HEK293 (cell line): ENCODE results near the gene PARP6.

Experiments
- CTCF ChIP-seq: fragments of 450-650 bp; formaldehyde crosslinking; IDR thresholded peaks from 2 replicates; pipeline ENCODE4 v1.5.1; 2016; ENCODE audit warnings: missing biosample characterization, missing genetic modification characterization
- GFI1B ChIP-seq: fragments of 450-650 bp; formaldehyde crosslinking; IDR thresholded peaks from 2 replicates; pipeline ENCODE4 v1.5.1; 2016; ENCODE audit warnings: missing biosample characterization, missing genetic modification characterization
- GLI2 ChIP-seq: fragments of 450-650 bp; formaldehyde crosslinking; IDR thresholded peaks from 2 replicates; pipeline ENCODE4; 2017; ENCODE audit warnings: missing biosample characterization, missing genetic modification characterization, low read depth, borderline replicate concordance
- INSM2 ChIP-seq: fragments of 450-650 bp; formaldehyde crosslinking; IDR thresholded peaks from 2 replicates; pipeline ENCODE4 v1.5.1; 2016; ENCODE audit warnings: missing biosample characterization, missing genetic modification characterization
- MEIS1 ChIP-seq: sonication (generic); formaldehyde crosslinking; IDR thresholded peaks from 2 replicates; pipeline ENCODE4 v1.8.1; 2022; ENCODE audit warnings: missing genetic modification reagents, mild to moderate bottlenecking, borderline replicate concordance
- MYNN ChIP-seq: fragments of 450-650 bp; formaldehyde crosslinking; IDR thresholded peaks from 2 replicates; pipeline ENCODE4 v1.5.1; 2016; ENCODE audit warnings: missing biosample characterization, missing genetic modification characterization, borderline replicate concordance
- PRDM1 ChIP-seq: fragments of 450-650 bp; formaldehyde crosslinking; IDR thresholded peaks from 2 replicates; pipeline ENCODE4; 2016; ENCODE audit warnings: missing biosample characterization, missing genetic modification characterization
- REST ChIP-seq: fragments of 450-650 bp; formaldehyde crosslinking; IDR thresholded peaks from 2 replicates; pipeline ENCODE4 v1.5.1; 2016; ENCODE audit warnings: missing biosample characterization, missing genetic modification characterization
- SETDB1 ChIP-seq: IDR thresholded peaks from one replicate; pipeline ENCODE4 v1.6.1; 2017; ENCODE audit warnings: mild to moderate bottlenecking, low read length, moderate library complexity, mixed read lengths; ENCODE audit not compliant: insufficient read length
- TCF7L2 ChIP-seq: IDR thresholded peaks from 2 replicates; pipeline ENCODE4 v1.6.1; 2011; ENCODE audit warnings: low read depth, mild to moderate bottlenecking, inconsistent platforms, low read length, moderate library complexity, borderline replicate concordance
- TRIM28 ChIP-seq: IDR thresholded peaks from 2 replicates; pipeline ENCODE4 v1.6.1; 2011; ENCODE audit warnings: low read length, control low read depth, borderline replicate concordance
- ZFP41 ChIP-seq: fragments of 450-650 bp; formaldehyde crosslinking; IDR thresholded peaks from 2 replicates; pipeline ENCODE4 v1.5.1; 2016; ENCODE audit warnings: missing biosample characterization, missing genetic modification characterization, borderline replicate concordance
- ZFP69B ChIP-seq: fragments of 450-650 bp; formaldehyde crosslinking; IDR thresholded peaks from 2 replicates; pipeline ENCODE4 v1.5.1; 2016; ENCODE audit warnings: missing biosample characterization, missing genetic modification characterization
- ZNF132 ChIP-seq: fragments of 450-650 bp; formaldehyde crosslinking; IDR thresholded peaks from 2 replicates; pipeline ENCODE4 v1.5.1; 2017; ENCODE audit warnings: missing biosample characterization, missing genetic modification characterization, borderline replicate concordance
- ZNF157 ChIP-seq: fragments of 450-650 bp; formaldehyde crosslinking; IDR thresholded peaks from 2 replicates; pipeline ENCODE4 v1.5.1; 2016; ENCODE audit warnings: missing biosample characterization, missing genetic modification characterization
- ZNF214 ChIP-seq: fragments of 450-650 bp; formaldehyde crosslinking; IDR thresholded peaks from 2 replicates; pipeline ENCODE4 v1.5.1; 2017; ENCODE audit warnings: missing biosample characterization, mild to moderate bottlenecking, missing genetic modification characterization, borderline replicate concordance
- ZNF221 ChIP-seq: fragments of 450-650 bp; formaldehyde crosslinking; IDR thresholded peaks from 2 replicates; pipeline ENCODE4 v1.5.1; 2017; ENCODE audit warnings: missing biosample characterization, missing genetic modification characterization, borderline replicate concordance
- ZNF223 ChIP-seq: fragments of 450-650 bp; formaldehyde crosslinking; IDR thresholded peaks from 2 replicates; pipeline ENCODE4 v1.5.1; 2016; ENCODE audit warnings: missing biosample characterization, missing genetic modification characterization
- ZNF24 ChIP-seq: fragments of 450-650 bp; formaldehyde crosslinking; IDR thresholded peaks from 2 replicates; pipeline ENCODE4 v1.5.1; 2016; ENCODE audit warnings: missing biosample characterization, missing genetic modification characterization
- ZNF248 ChIP-seq: fragments of 450-650 bp; formaldehyde crosslinking; IDR thresholded peaks from 2 replicates; pipeline ENCODE4 v1.5.1; 2017; ENCODE audit warnings: missing biosample characterization, missing genetic modification characterization
- ZNF266 ChIP-seq: fragments of 450-650 bp; formaldehyde crosslinking; IDR thresholded peaks from 2 replicates; pipeline ENCODE4 v1.5.1; 2016; ENCODE audit warnings: missing biosample characterization, missing genetic modification characterization, low read depth
- ZNF391 ChIP-seq: fragments of 450-650 bp; formaldehyde crosslinking; IDR thresholded peaks from 2 replicates; pipeline ENCODE4 v1.5.1; 2016; ENCODE audit warnings: low read depth, missing biosample characterization, missing genetic modification characterization, borderline replicate concordance
- ZNF394 ChIP-seq: fragments of 450-650 bp; formaldehyde crosslinking; IDR thresholded peaks from 2 replicates; pipeline ENCODE4 v1.5.1; 2016; ENCODE audit warnings: missing biosample characterization, missing genetic modification characterization, mild to moderate bottlenecking, moderate library complexity, borderline replicate concordance
- ZNF404 ChIP-seq: fragments of 450-650 bp; formaldehyde crosslinking; IDR thresholded peaks from 2 replicates; pipeline ENCODE4 v1.5.1; 2017; ENCODE audit warnings: missing biosample characterization, missing genetic modification characterization
- ZNF48 ChIP-seq: fragments of 450-650 bp; formaldehyde crosslinking; IDR thresholded peaks from 2 replicates; pipeline ENCODE4 v1.5.1; 2016; ENCODE audit warnings: missing biosample characterization, missing genetic modification characterization
- ZNF529 ChIP-seq: fragments of 450-650 bp; formaldehyde crosslinking; IDR thresholded peaks from 2 replicates; pipeline ENCODE4 v1.5.1; 2017; ENCODE audit warnings: missing genetic modification characterization, missing biosample characterization; ENCODE audit not compliant: insufficient replicate concordance
- ZNF530 ChIP-seq: fragments of 450-650 bp; formaldehyde crosslinking; IDR thresholded peaks from 2 replicates; pipeline ENCODE4 v1.5.1; 2016; ENCODE audit warnings: low read depth, missing biosample characterization, missing genetic modification characterization
- ZNF544 ChIP-seq: fragments of 450-650 bp; formaldehyde crosslinking; IDR thresholded peaks from 2 replicates; pipeline ENCODE4 v1.5.0; 2017; ENCODE audit warnings: missing biosample characterization, missing genetic modification characterization
- ZNF560 ChIP-seq: fragments of 450-650 bp; formaldehyde crosslinking; IDR thresholded peaks from 2 replicates; pipeline ENCODE4 v1.5.1; 2017; ENCODE audit warnings: missing biosample characterization, missing genetic modification characterization, borderline replicate concordance
- ZNF571 ChIP-seq: fragments of 450-650 bp; formaldehyde crosslinking; IDR thresholded peaks from 2 replicates; pipeline ENCODE4 v1.5.0; 2017; ENCODE audit warnings: missing biosample characterization, missing genetic modification characterization
- ZNF600 ChIP-seq: fragments of 450-650 bp; formaldehyde crosslinking; IDR thresholded peaks from 2 replicates; pipeline ENCODE4 v1.5.1; 2016; ENCODE audit warnings: missing biosample characterization, missing genetic modification characterization
- ZNF624 ChIP-seq: fragments of 450-650 bp; formaldehyde crosslinking; IDR thresholded peaks from 2 replicates; pipeline ENCODE4 v1.5.1; 2017; ENCODE audit warnings: missing biosample characterization, missing genetic modification characterization
- ZNF837 ChIP-seq: fragments of 450-650 bp; formaldehyde crosslinking; IDR thresholded peaks from 2 replicates; pipeline ENCODE4 v1.5.1; 2016; ENCODE audit warnings: missing biosample characterization, missing genetic modification characterization
- ZNF843 ChIP-seq: fragments of 450-650 bp; formaldehyde crosslinking; IDR thresholded peaks from 2 replicates; pipeline ENCODE4 v1.5.1; 2016; ENCODE audit warnings: missing biosample characterization, missing genetic modification characterization
- ZSCAN4 ChIP-seq: fragments of 450-650 bp; formaldehyde crosslinking; IDR thresholded peaks from 2 replicates; pipeline ENCODE4 v1.5.1; 2017; ENCODE audit warnings: missing biosample characterization, missing genetic modification characterization

PARP6 gene

GRCh38 chr15:72199721-72200212 lies 72.6 kb downstream of the PARP6 start (continued):
- TF ChIP-seq ZNF560 (tag by site-specific recombination) (no peak), ZNF157 (tag by site-specific recombination) (no peak), ZNF221 (0 out of 2 replicates have a peak, but pooled peaks have one; percentile 58), ZNF266 (tag by site-specific recombination) (no peak), GFI1B (no peak), TRIM28 (no peak), ZFP69B (no peak), ZSCAN4 (tag by site-specific recombination) (0 out of 2 replicates have a peak, but pooled peaks have one; percentile 30), ZNF48 (tag by site-specific recombination) (no peak), ZNF571 (no peak), ZNF544 (tag by site-specific recombination) (no peak), ZNF624 (tag by site-specific recombination) (no peak), SETDB1 (no peak), ZNF248 (tag by site-specific recombination) (no peak), ZNF530 (tag by site-specific recombination) (no peak), MEIS1 (CRISPR knock-in tag) (no peak), ZNF394 (tag by site-specific recombination) (no peak), ZNF391 (tag by site-specific recombination) (peak; percentile 70; the same call in 1 of the 2 replicates), INSM2 (tag by site-specific recombination) (no peak), ZNF529 (no peak), ZNF214 (tag by site-specific recombination) (no peak), REST (tag by site-specific recombination) (no peak), ZNF837 (tag by site-specific recombination) (no peak), ZNF132 (tag by site-specific recombination) (no peak), CTCF (tag by site-specific recombination) (peak; percentile 98), GLI2 (tag by site-specific recombination) (no peak), ZNF404 (tag by site-specific recombination) (no peak), TCF7L2 (no peak), PRDM1 (tag by site-specific recombination) (no peak), ZFP41 (no peak), ZNF223 (tag by site-specific recombination) (no peak), ZNF600 (peak; percentile 94), ZNF24 (no peak), MYNN (tag by site-specific recombination) (no peak), ZNF843 (tag by site-specific recombination) (no peak)
